Fibroblast of pulmonary artery (primary cell): Measurements from ENCODE around the gene AFF3.

Experiments used
- DNase-seq: peaks from one replicate; pipeline ENCODE4 v3.0.0-alpha.2; 2010; ENCODE audit warnings: low read depth
- H3K4me3 ChIP-seq: replicated peaks from 2 replicates; pipeline ENCODE4 v1.5.1; 2011; ENCODE audit warnings: low read depth, mild to moderate bottlenecking, control low read depth, low read length, moderate library complexity
- CTCF ChIP-seq: IDR thresholded peaks from 2 replicates; pipeline ENCODE4 v1.5.1; 2011; ENCODE audit warnings: mild to moderate bottlenecking, control low read depth, low read length, inconsistent platforms; ENCODE audit errors: missing control alignments

AFF3 gene

GRCh38 chr2:99787769-99788382, 354.5 kb downstream of the AFF3 start:
- TF ChIP-seq CTCF, result no peak
- DNase-seq, result no peak
- H3K4me3 ChIP-seq, result no peak overlapping the region

- no peak for TF ChIP-seq CTCF
- no peak overlapping the region for H3K4me3 ChIP-seq
- no peak for DNase-seq
These were observed 355.6 kb downstream of the AFF3 start for GRCh38 chr2:99786636-99787390.

- H3K4me3 ChIP-seq, result no peak overlapping the region
- DNase-seq, result no peak
- no peak for TF ChIP-seq CTCF
These were observed 357.4 kb downstream of the AFF3 start for GRCh38 chr2:99784946-99785345.

GRCh38 chr2:99784282-99784681, 358.1 kb downstream of the AFF3 start:
- no peak overlapping the region for H3K4me3 ChIP-seq
- no peak for DNase-seq
- TF ChIP-seq CTCF, result no peak

GRCh38 chr2:99780276-99780675, 362.1 kb downstream of the AFF3 start:
- TF ChIP-seq CTCF, result no peak
- no peak for DNase-seq

GRCh38 chr2:99779276-99779675, 363.1 kb downstream of the AFF3 start:
- no peak for DNase-seq
- H3K4me3 ChIP-seq, result no peak overlapping the region
- TF ChIP-seq CTCF, result no peak

More at GRCh38 chr2:99780276-99780675, 362.1 kb downstream of the AFF3 start:
- no peak overlapping the region for H3K4me3 ChIP-seq
